Measurements from ENCODE around the gene PLEKHA7.

PLEKHA7 gene

GRCh38 chr11:16738947-16739815, 275.0 kb downstream of the PLEKHA7 start:
- no peak for DNase-seq (ENCODE audit: low read depth)

- peak; percentile 97 for DNase-seq (ENCODE audit: low read depth)
Observed at GRCh38 chr11:16738193-16738946, 275.8 kb downstream of the PLEKHA7 start, which contains the start of gene C11orf58. TSS of gene C11orf58 (plus strand) at chr11:16738647. CDS start at chr11:16738779, 132 bp downstream.

- DNase-seq (ENCODE audit: low read depth), result no peak
Observed at GRCh38 chr11:16737818-16738192, 276.4 kb downstream of the PLEKHA7 start.

Measured in stromal cell of bone marrow (primary cell).